Nephron progenitor cell (in vitro differentiated cells): ENCODE results near the gene RBM39.
"Not testable (repeated sequence)": the region's sequence is repeated elsewhere in the genome, so short reads cannot be mapped to it uniquely, and the experiment has no call there.

ENCODE experiments used
- DNase-seq: peaks from one replicate; pipeline ENCODE4 v3.0.0; 2021
- H3K27ac Mint-ChIP-seq: 2 replicates; pipeline ENCODE4 v1.8.0; 2021; ENCODE audit warnings: mild to moderate bottlenecking, moderate library complexity, mixed read lengths
- H3K27me3 Mint-ChIP-seq: 2 replicates; pipeline ENCODE4 v1.8.0; 2021; ENCODE audit warnings: mild to moderate bottlenecking, low read depth, mixed read lengths; ENCODE audit not compliant: poor library complexity
- H3K36me3 Mint-ChIP-seq: 2 replicates; pipeline ENCODE4 v1.8.0; 2021; ENCODE audit warnings: low read depth, mixed read lengths
- H3K4me1 Mint-ChIP-seq: 2 replicates; pipeline ENCODE4 v1.8.0; 2021; ENCODE audit warnings: mixed read lengths
- H3K4me3 Mint-ChIP-seq: 2 replicates; pipeline ENCODE4 v1.8.0; 2021; ENCODE audit warnings: mild to moderate bottlenecking, moderate library complexity, mixed read lengths
- H3K9me3 Mint-ChIP-seq: 2 replicates; pipeline ENCODE4 v1.8.0; 2021; ENCODE audit warnings: mild to moderate bottlenecking, moderate library complexity, mixed read lengths
- TF ChIP-seq, protein P1 (sequence below): fragments of 200-600 bp; sonication (generic); IDR thresholded peaks from 2 replicates; pipeline ENCODE4 v1.5.0; 2021; ENCODE audit warnings: antibody characterized with exemption

The RBM39 gene

DNA sequence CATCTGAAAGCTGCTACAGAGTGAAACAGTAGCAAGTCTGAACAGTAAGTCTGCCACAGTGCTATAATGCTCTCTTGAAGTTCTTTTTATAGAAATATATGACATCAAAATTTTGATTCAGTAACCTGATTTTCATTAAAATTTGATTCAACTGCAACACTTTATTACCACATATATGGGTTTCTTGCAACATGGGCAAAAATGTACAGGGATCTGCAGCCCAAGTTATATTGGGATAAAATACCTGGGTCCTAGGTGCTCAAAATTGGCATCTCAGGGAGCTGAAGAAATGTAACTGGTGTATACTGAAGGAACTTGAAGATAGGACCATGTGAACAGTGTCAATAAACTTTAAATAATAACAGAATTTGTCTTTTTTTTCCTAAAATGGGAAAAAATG lies 32.0 kb downstream of the RBM39 start:
- Mint-ChIP-seq H3K9me3 (no peaks in the 10 kb centered on the region), H3K27me3 (no peaks in the 10 kb centered on the region), H3K4me1 (no peaks in the 10 kb centered on the region), H3K4me3 (no peak overlapping the region), H3K36me3 (peaks cover 67% of the 10 kb centered on the region), H3K27ac (no peak overlapping the region)
- TF ChIP-seq, protein P1, sequence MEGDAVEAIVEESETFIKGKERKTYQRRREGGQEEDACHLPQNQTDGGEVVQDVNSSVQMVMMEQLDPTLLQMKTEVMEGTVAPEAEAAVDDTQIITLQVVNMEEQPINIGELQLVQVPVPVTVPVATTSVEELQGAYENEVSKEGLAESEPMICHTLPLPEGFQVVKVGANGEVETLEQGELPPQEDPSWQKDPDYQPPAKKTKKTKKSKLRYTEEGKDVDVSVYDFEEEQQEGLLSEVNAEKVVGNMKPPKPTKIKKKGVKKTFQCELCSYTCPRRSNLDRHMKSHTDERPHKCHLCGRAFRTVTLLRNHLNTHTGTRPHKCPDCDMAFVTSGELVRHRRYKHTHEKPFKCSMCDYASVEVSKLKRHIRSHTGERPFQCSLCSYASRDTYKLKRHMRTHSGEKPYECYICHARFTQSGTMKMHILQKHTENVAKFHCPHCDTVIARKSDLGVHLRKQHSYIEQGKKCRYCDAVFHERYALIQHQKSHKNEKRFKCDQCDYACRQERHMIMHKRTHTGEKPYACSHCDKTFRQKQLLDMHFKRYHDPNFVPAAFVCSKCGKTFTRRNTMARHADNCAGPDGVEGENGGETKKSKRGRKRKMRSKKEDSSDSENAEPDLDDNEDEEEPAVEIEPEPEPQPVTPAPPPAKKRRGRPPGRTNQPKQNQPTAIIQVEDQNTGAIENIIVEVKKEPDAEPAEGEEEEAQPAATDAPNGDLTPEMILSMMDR: no peak
- no peak for DNase-seq

DNA sequence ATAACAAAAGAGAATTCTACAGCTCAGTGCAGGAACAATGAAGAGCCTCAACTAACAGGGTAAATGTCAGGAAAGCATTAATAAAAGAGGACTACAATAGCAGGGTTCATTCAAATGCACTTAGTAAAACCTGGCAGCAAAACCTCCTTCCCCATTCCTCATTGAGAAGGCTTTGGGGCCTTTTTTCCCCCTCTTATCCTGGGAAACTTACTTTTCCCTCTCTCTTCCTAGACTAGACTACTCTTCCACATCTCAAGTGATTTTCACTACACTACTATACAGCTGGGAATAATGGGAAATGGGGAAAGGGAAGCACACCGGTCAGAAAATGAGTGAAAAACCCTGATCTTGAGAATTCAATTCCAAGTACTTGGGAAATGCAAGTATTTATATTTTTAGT lies 32.8 kb downstream of the RBM39 start:
- TF ChIP-seq, protein P1: no peak
- Mint-ChIP-seq H3K36me3 (peaks cover 70% of the 10 kb centered on the region), H3K27me3 (no peaks in the 10 kb centered on the region), H3K4me3 (no peak overlapping the region), H3K27ac (peak overlapping the region; percentile 4), H3K9me3 (no peaks in the 10 kb centered on the region), H3K4me1 (no peaks in the 10 kb centered on the region)
- no peak for DNase-seq

DNA sequence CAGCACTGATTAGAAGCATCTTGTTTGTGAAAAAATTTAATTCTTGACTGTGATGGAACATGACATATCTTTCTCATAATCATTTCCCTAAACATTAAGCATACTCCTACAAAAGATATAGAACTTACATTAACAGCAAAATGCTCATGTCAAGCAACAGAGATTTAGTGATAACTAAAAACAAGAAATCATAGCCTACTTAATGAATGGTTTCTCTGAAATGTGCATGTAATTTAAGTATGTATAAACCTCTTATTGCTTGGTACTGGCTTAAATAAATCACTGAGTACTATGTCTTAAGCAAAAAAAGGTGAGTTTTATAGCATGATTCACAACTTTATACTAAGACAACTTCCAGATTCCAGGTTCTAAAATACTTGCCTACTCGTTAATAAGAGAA lies 33.6 kb downstream of the RBM39 start:
- no peaks in the 10 kb centered on the region for H3K27me3 Mint-ChIP-seq
- peaks cover 70% of the 10 kb centered on the region for H3K36me3 Mint-ChIP-seq
- H3K4me3 Mint-ChIP-seq: no peak overlapping the region
- TF ChIP-seq, protein P1: no peak
- H3K27ac Mint-ChIP-seq: no peak overlapping the region
- no peak for DNase-seq
- no peaks in the 10 kb centered on the region for H3K9me3 Mint-ChIP-seq
- H3K4me1 Mint-ChIP-seq: no peaks in the 10 kb centered on the region

DNA sequence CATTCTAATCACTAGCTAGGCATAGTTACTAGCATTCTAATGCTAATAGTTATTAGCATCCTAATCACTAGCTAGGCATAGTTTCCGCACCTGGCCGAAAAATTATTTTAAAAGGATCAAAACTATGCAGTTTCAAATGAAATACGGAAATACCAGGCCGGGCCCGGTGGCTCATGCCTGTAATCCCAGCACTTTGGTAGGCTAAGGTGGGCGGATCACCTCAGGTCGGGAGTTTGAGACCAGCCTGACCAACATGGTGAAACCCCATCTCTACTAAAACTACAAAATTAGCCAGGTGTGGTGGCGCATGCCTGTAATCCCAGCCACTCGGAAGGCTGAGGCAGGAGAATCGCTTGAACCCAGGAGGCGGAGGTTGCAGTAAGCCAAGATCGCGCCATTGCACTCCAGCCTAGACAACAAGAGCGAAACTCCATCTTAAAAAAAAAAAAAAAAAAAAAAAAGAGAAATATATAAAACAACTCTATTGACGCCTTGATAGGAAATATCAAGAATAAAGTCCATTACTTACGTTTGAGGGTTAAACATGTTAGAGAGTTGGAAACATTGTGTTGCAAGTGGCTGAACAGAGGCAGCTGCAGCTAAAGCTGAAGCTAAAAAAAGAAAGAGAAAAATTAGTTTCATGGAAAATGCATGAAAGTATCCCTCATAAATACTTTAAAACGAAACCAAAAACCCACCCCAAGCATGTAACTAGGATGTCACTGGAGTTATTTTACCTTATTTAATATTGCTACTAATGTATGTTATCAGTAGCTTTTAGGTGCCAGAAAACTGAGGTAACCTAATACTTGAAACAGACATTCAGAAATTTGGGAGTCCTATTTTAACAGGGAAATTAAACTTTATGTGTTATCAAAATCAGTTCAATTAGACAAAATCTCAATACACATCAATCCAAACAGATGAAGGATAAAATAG lies 35.2 kb downstream of the RBM39 start:
- not testable (repeated sequence) for H3K4me3 Mint-ChIP-seq, H3K4me1 Mint-ChIP-seq, H3K9me3 Mint-ChIP-seq, H3K27me3 Mint-ChIP-seq, DNase-seq
- Mint-ChIP-seq H3K36me3 (peaks cover 70% of the 10 kb centered on the region), H3K27ac (peak overlapping the region; percentile 59)

DNA sequence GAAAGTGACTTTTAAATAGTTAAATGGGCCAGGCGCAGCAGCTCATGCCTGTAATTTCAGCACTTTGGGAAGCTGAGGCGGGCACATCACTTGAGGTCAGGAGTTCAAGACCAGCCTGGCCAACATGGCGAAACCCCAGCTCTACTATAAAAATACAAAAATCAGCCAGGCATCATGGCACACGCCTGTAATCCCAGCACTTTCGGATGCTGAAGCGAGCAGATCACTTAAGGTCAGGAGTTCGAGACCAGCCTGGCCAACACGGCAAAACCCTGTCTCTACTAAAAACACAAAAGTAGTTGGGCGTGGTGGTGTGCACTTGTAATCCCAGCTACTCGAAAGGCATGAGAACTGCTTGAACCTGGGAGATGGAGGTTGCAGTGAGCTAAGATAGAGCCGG lies 36.2 kb downstream of the RBM39 start:
- not testable (repeated sequence) for H3K27ac Mint-ChIP-seq, H3K27me3 Mint-ChIP-seq, H3K9me3 Mint-ChIP-seq, H3K4me3 Mint-ChIP-seq, H3K4me1 Mint-ChIP-seq, DNase-seq
- peaks cover 60% of the 10 kb centered on the region for H3K36me3 Mint-ChIP-seq

DNA sequence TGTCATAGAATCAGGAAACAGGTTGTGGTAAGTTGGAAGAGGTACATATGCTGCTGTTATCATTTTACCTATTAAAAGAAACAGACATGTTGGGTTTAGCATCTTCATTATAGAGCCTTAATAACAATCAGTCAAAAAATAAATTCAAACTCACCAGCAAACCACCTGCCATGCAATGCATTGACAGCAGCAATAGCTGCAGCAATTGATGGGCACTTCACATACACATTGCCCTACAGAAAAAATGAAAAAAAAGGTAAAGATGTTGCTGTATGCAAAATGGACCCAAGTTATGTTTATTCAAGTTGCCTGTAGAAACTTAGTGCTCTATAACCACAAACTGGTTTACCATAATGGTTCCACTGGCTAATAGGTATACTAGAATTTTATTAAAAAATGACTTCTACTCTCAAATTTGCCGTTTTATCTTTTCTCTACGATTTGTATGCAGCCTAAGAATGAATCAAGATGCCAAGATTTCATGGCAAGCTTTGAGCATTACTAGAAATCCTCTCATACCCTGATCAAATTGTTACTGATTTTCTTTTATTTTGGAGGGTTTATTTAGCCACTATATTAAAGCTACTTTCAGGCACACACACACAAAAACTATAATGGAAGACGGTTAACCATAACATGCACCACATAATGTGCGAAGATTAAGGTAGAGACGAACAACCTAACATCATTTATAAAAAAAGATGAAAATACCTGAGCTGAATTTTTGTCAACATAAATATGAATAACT lies 37.4 kb downstream of the RBM39 start:
- H3K4me3 Mint-ChIP-seq: no peak overlapping the region
- DNase-seq: no peak
- peak overlapping the region; percentile 29 for H3K27ac Mint-ChIP-seq
- H3K4me1 Mint-ChIP-seq: peaks cover 14% of the 10 kb centered on the region
- peaks cover 55% of the 10 kb centered on the region for H3K36me3 Mint-ChIP-seq
- no peaks in the 10 kb centered on the region for H3K9me3 Mint-ChIP-seq
- no peaks in the 10 kb centered on the region for H3K27me3 Mint-ChIP-seq
- TF ChIP-seq, protein P1: no peak
